ENCODE measurements around the gene PARVB. TPM values are rescaled to one million over a fixed set of nuclear protein-coding genes. Genes with fewer than 3 reads are reported as not detected.
"Not testable (repeated sequence)": the region's sequence is repeated elsewhere in the genome, so short reads cannot be mapped to it uniquely, and the experiment has no call there.

Gene PARVB
- total RNA-seq, 2 donors from 2014 or later: 7.8 to 13.5 TPM

- ATAC-seq (no peak), DNase-seq (no peak)
- intact Hi-C loops (cut with DNase I, micrococcal nuclease): no loop called here
These were observed 69.7 kb downstream of the PARVB start for GRCh38 chr22:44093791-44094190.

GRCh38 chr22:44094751-44095302 lies 70.7 kb downstream of the PARVB start:
- intact Hi-C loops (cut with DNase I, micrococcal nuclease): no loop called here
- no peak for DNase-seq
- no peak for ATAC-seq

GRCh38 chr22:44096736-44097135 lies 72.6 kb downstream of the PARVB start:
- ATAC-seq (no peak), DNase-seq (peak in 1 of 2 donors; percentile 7)
- intact Hi-C loops (cut with DNase I, micrococcal nuclease): no loop called here

- DNase-seq (peak in 1 of 2 donors; percentile 13), ATAC-seq (no peak)
- intact Hi-C loops (cut with DNase I, micrococcal nuclease): no loop called here
These were observed 73.3 kb downstream of the PARVB start for GRCh38 chr22:44097263-44098020.

- ATAC-seq (no peak), DNase-seq (peak in 1 of 2 donors; percentile 16)
- intact Hi-C loops (cut with DNase I, micrococcal nuclease): no loop called here
These were observed 74.1 kb downstream of the PARVB start for GRCh38 chr22:44098021-44098739.

GRCh38 chr22:44098966-44099530 lies 74.9 kb downstream of the PARVB start:
- ATAC-seq: no peak
- intact Hi-C loops (cut with DNase I, micrococcal nuclease): no loop called here
- peak in 1 of 2 donors; percentile 6 for DNase-seq

GRCh38 chr22:44099696-44100095 lies 75.6 kb downstream of the PARVB start:
- intact Hi-C loops (cut with DNase I, micrococcal nuclease): no loop called here
- ATAC-seq: no peak
- DNase-seq: peak in 1 of 2 donors; percentile 15

- intact Hi-C loops (cut with DNase I, micrococcal nuclease): no loop called here
- ATAC-seq: no peak
- peak in 1 of 2 donors; percentile 7 for DNase-seq
These were observed 76.3 kb downstream of the PARVB start for GRCh38 chr22:44100411-44100810.

GRCh38 chr22:44102121-44102520 lies 78.0 kb downstream of the PARVB start:
- intact Hi-C loops (cut with DNase I, micrococcal nuclease): no loop called here
- peak in 1 of 2 donors; percentile 6 for DNase-seq

GRCh38 chr22:44102856-44103255 lies 78.8 kb downstream of the PARVB start:
- DNase-seq: peak in 1 of 2 donors; percentile 7
- intact Hi-C loops (cut with DNase I, micrococcal nuclease): no loop called here
- no peak for ATAC-seq

More at GRCh38 chr22:44102121-44102520, 78.0 kb downstream of the PARVB start:
- no peak for ATAC-seq

GRCh38 chr22:44103735-44104480 lies 79.8 kb downstream of the PARVB start:
- ATAC-seq (no peak), DNase-seq (peak in 1 of 2 donors; percentile 4)
- intact Hi-C loops (cut with DNase I, micrococcal nuclease): no loop called here

GRCh38 chr22:44107340-44107739 lies 83.2 kb downstream of the PARVB start:
- DNase-seq (peak in 1 of 2 donors; percentile 1), ATAC-seq (no peak)
- intact Hi-C loops (cut with DNase I, micrococcal nuclease): no loop called here

- DNase-seq (peak in 1 of 2 donors; percentile 8), ATAC-seq (no peak)
These were observed 84.0 kb downstream of the PARVB start for GRCh38 chr22:44108076-44108475.

GRCh38 chr22:44108806-44109385 lies 84.8 kb downstream of the PARVB start:
- DNase-seq (no peak), ATAC-seq (no peak)
- intact Hi-C loops (cut with DNase I, micrococcal nuclease): no loop called here

More at GRCh38 chr22:44108076-44108475, 84.0 kb downstream of the PARVB start:
- intact Hi-C loops (cut with DNase I, micrococcal nuclease): no loop called here

GRCh38 chr22:44109416-44109815 lies 85.3 kb downstream of the PARVB start:
- DNase-seq (peak in 1 of 2 donors; percentile 8), ATAC-seq (no peak)
- intact Hi-C loops (cut with DNase I, micrococcal nuclease): no loop called here

- DNase-seq; ATAC-seq; intact Hi-C loops (cut with DNase I, micrococcal nuclease): not testable (repeated sequence)
These were observed 86.6 kb downstream of the PARVB start for GRCh38 chr22:44110656-44111055.

GRCh38 chr22:44111562-44112155 lies 87.6 kb downstream of the PARVB start:
- intact Hi-C loops (cut with DNase I, micrococcal nuclease): no loop called here
- ATAC-seq: no peak
- DNase-seq: peak in 1 of 2 donors; percentile 7

- DNase-seq (peak in 1 of 2 donors; percentile 13), ATAC-seq (no peak)
- intact Hi-C loops (cut with DNase I, micrococcal nuclease): no loop called here
These were observed 88.1 kb downstream of the PARVB start for GRCh38 chr22:44112191-44112590.

All from left colon (tissue), 2 donors.